Body of pancreas (tissue), 4 donors: ENCODE data around the gene AHR. TPM values are rescaled to one million over a fixed set of nuclear protein-coding genes. Genes with fewer than 3 reads are reported as not detected.

Source experiments
- ATAC-seq: fragments of 150-250 bp; one replicate; pipeline ENCODE4 v1.9.1; 2016
- DNase-seq, 4 donors: peaks; one replicate each; pipeline ENCODE4 v3.0.0-alpha.2; 2019
- H3K27ac ChIP-seq, 4 donors: fragments of 200-600 bp; sonication (generic); 1 replicate in 3 of 4; 2 replicates in 1 of 4; pipeline versions ENCODE4 v1.5.1 to v1.6.1; 2016 to 2019; ENCODE audit warnings: mild to moderate bottlenecking in 1 of 4, mixed read lengths in 1 of 4, moderate library complexity in 1 of 4
- H3K27me3 ChIP-seq, 2 donors: fragments of 200-600 bp; sonication (generic); one replicate each; pipeline ENCODE4 v1.6.0; 2016; ENCODE audit warnings: mild to moderate bottlenecking in 1 of 2
- H3K36me3 ChIP-seq, 2 donors: fragments of 200-600 bp; sonication (generic); replicated peaks in 1 of 2; 2 replicates each; pipeline ENCODE4 v1.5.1; 2016; ENCODE audit warnings: low read depth in 2 of 2; ENCODE audit not compliant: insufficient read depth in 1 of 2
- H3K4me1 ChIP-seq: fragments of 200-600 bp; sonication (generic); one replicate; pipeline ENCODE4 v1.6.0; 2016
- H3K4me3 ChIP-seq, 2 donors: fragments of 200-600 bp; sonication (generic); 1 replicate in 1 of 2; 2 replicates in 1 of 2; pipeline ENCODE4 v1.5.1; 2016 to 2019
- H3K9me3 ChIP-seq, 3 donors: fragments of 200-600 bp; sonication (generic); 1 replicate in 2 of 3; 2 replicates in 1 of 3; pipeline ENCODE4 v1.5.1; 2016
- POLR2A ChIP-seq, 3 donors: fragments of 450-650 bp; IDR thresholded peaks; one replicate each; pipeline ENCODE4 v1.6.1; 2016; ENCODE audit warnings: antibody characterized with exemption in 3 of 3, mild to moderate bottlenecking in 2 of 3
- WGBS, 2 donors: methylation state at CpG; one replicate each; pipeline ENCODE4 v1.1.5; 2017; 5-methylcytosine and 5-hydroxymethylcytosine counted together
- intact Hi-C: fragments of 100-400 bp; cut with DNase I; formaldehyde crosslinking; loops from one replicate; pipeline ENCODE4 v1.15.1; 2023
- total RNA-seq, 2 donors: library from RNA; depleted of rRNA; stranded (reverse); fragments of >200 nt; gene quantifications; one replicate each; pipeline ENCODE4 v1.1.0, GENCODE V29; 2016
- TF ChIP-seq, protein P1 (sequence below), 7 experiments: fragments of 450-650 bp in 4 of 7; fragments of 200-600 bp in 3 of 7; sonication (generic) in 3 of 7; IDR thresholded peaks; one replicate each; pipeline ENCODE4 v1.5.1; 2016 to 2019; ENCODE audit warnings: antibody characterized with exemption in 7 of 7

Gene AHR
- total RNA-seq, 2 donors from 2014 or later: 29.7 to 42.0 TPM

DNA sequence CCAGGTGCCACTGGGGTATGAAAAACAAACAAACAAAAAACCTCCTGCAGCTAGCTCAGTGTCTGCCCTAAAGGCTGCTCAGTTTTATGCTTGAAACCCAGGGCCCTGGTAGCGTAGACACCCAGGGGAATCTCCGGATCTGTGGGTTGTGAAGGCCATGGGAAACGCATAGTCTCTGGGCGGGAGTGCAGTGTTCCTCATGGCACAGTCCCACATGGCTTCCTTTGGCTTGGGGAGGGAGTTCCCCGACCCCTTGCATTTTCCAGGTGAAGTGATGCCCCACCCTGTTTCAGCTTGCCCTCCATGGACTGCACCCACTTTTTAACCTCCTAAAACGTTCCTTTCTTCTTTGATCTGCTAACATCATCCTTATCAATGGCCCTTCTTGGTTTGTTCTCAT lies 56.0 kb downstream of the AHR start:
- no peaks in the 10 kb centered on the region for H3K27me3 ChIP-seq
- WGBS, 2 donors: 88 to 93% methylated on average over 6 of the region's 6 CpGs
- TF ChIP-seq, protein P1, sequence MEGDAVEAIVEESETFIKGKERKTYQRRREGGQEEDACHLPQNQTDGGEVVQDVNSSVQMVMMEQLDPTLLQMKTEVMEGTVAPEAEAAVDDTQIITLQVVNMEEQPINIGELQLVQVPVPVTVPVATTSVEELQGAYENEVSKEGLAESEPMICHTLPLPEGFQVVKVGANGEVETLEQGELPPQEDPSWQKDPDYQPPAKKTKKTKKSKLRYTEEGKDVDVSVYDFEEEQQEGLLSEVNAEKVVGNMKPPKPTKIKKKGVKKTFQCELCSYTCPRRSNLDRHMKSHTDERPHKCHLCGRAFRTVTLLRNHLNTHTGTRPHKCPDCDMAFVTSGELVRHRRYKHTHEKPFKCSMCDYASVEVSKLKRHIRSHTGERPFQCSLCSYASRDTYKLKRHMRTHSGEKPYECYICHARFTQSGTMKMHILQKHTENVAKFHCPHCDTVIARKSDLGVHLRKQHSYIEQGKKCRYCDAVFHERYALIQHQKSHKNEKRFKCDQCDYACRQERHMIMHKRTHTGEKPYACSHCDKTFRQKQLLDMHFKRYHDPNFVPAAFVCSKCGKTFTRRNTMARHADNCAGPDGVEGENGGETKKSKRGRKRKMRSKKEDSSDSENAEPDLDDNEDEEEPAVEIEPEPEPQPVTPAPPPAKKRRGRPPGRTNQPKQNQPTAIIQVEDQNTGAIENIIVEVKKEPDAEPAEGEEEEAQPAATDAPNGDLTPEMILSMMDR (IDR thresholded peaks at IDR 0.05): no peak
- no peak for TF ChIP-seq POLR2A (IDR thresholded peaks at IDR 0.05)
- DNase-seq (no peak), ATAC-seq (no peak)
- H3K4me1 ChIP-seq: no peaks in the 10 kb centered on the region
- no peak overlapping the region for H3K4me3 ChIP-seq
- H3K36me3 ChIP-seq: no peaks in the 10 kb centered on the region
- intact Hi-C loops: no loop called here
- peaks cover 0 to 8% (median 0%) of the 10 kb centered on the region in 3 donors for H3K9me3 ChIP-seq
- H3K27ac ChIP-seq: no peak overlapping the region

DNA sequence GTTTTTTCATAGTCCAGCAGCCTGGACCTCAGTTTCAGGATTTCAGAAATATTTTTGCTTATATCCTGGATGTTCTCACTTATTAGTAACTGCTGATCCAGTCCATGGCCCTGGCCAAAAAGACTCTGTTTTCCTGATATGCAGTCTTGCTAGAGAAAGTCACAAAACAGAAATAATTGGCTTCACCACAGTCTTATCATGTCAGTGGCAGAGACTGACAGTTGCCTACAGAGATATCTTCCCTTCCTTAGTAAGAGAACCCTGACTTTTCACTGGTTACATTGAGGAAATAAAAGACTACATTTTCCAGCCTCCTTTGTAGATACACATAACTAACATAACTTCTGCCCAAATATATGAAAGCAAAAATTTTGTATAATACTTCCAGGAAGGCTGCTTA lies 56.6 kb downstream of the AHR start:
- TF ChIP-seq, protein P1 (IDR thresholded peaks at IDR 0.05): no peak
- no peak for TF ChIP-seq POLR2A (IDR thresholded peaks at IDR 0.05)
- H3K27me3 ChIP-seq: no peaks in the 10 kb centered on the region
- no peak overlapping the region for H3K27ac ChIP-seq
- no peaks in the 10 kb centered on the region for H3K4me1 ChIP-seq
- ATAC-seq (no peak), DNase-seq (no peak)
- H3K9me3 ChIP-seq: peaks cover 0 to 7% (median 0%) of the 10 kb centered on the region in 3 donors
- H3K36me3 ChIP-seq: no peaks in the 10 kb centered on the region
- H3K4me3 ChIP-seq: no peak overlapping the region
- intact Hi-C loops: no loop called here

DNA sequence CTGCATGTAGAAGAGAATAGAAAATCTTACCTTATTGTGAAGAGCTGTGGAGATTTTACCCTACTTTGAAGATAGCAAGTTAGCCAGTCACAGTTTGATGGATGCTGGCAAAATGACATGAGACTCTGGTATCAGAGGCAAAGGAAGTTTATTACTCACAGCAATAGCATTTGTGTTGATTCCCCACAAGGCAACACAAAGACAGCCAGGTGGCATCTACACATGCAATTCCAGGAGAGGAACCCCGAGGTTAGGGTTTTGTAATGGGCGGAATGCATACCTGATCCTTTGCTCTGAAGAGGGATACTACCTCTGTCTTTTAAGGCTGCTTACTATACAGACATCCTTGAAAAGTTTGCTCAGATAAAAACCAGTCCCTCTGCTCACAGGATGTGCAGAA lies 59.5 kb downstream of the AHR start:
- Histone ChIP-seq H3K4me1 (no peaks in the 10 kb centered on the region), H3K36me3 (no peaks in the 10 kb centered on the region), H3K9me3 (no peaks in the 10 kb centered on the region), H3K4me3 (no peak overlapping the region), H3K27me3 (no peaks in the 10 kb centered on the region), H3K27ac (no peak overlapping the region)
- no peak for DNase-seq
- 90 to 91% methylated on average over 2 of the region's 2 CpGs for WGBS, 2 donors
- intact Hi-C loops: no loop called here
- TF ChIP-seq POLR2A (IDR thresholded peaks at IDR 0.05): no peak
- TF ChIP-seq, protein P1 (IDR thresholded peaks at IDR 0.05): no peak
- ATAC-seq: no peak

DNA sequence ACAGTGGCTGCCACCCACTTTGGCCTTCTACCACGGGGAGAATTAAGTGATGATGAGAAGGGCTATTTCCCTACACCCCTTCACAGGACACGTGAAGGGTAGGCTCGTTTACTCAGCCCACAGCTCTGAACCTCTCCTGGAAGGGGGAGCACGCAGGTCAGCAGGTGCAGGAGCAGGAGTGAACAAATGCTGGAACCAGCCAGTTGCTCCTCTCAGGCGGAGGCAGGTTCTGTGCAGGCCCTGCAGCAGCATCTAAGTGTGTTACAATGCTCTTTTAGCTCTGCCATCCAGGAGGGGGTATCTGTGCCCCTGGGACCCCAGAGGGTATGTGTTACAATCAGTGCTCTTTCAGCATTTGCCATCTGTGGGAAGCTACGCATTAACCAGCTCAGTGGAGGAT lies 61.2 kb downstream of the AHR start:
- intact Hi-C loops: no loop called here
- no peak for DNase-seq
- no peak overlapping the region for H3K4me3 ChIP-seq

More for the DNA sequence above, 61.2 kb downstream of the AHR start:
- Histone ChIP-seq H3K27me3 (no peaks in the 10 kb centered on the region), H3K9me3 (no peaks in the 10 kb centered on the region), H3K4me1 (no peaks in the 10 kb centered on the region), H3K36me3 (no peaks in the 10 kb centered on the region), H3K27ac (no peak overlapping the region)
- ATAC-seq: no peak
- TF ChIP-seq, protein P1 (IDR thresholded peaks at IDR 0.05): no peak
- TF ChIP-seq POLR2A (IDR thresholded peaks at IDR 0.05): no peak
- WGBS, 2 donors: 73 to 87% methylated on average over 5 to 6 of the region's 6 CpGs
